T-helper 1 cell treated with Interleukin-12 subunit alpha and Interleukin-12 subunit beta and Interleukin-4 antibody, amounts not matched to agents 30 μg/mL and 1 μg/mL, for 36 hours (primary cell): ENCODE data around the gene ITK.
"Not testable (repeated sequence)": the region's sequence is repeated elsewhere in the genome, so short reads cannot be mapped to it uniquely, and the experiment has no call there.

ENCODE experiments used
- H3K27ac Mint-ChIP-seq: one replicate; pipeline ENCODE4 v1.8.0; 2021; ENCODE audit warnings: mild to moderate bottlenecking, mixed read lengths
- H3K27me3 Mint-ChIP-seq: one replicate; pipeline ENCODE4 v1.8.0; 2021; ENCODE audit warnings: low read depth, mixed read lengths
- H3K36me3 Mint-ChIP-seq: one replicate; pipeline ENCODE4 v1.8.0; 2021; ENCODE audit warnings: low read depth, mixed read lengths
- H3K4me1 Mint-ChIP-seq: one replicate; pipeline ENCODE4 v1.8.0; 2021; ENCODE audit warnings: low read depth, mixed read lengths
- H3K4me3 Mint-ChIP-seq: one replicate; pipeline ENCODE4 v1.8.0; 2021; ENCODE audit warnings: mild to moderate bottlenecking, moderate library complexity, mixed read lengths
- H3K9me3 Mint-ChIP-seq: one replicate; pipeline ENCODE4 v1.8.0; 2021; ENCODE audit warnings: mixed read lengths

ITK gene

DNA sequence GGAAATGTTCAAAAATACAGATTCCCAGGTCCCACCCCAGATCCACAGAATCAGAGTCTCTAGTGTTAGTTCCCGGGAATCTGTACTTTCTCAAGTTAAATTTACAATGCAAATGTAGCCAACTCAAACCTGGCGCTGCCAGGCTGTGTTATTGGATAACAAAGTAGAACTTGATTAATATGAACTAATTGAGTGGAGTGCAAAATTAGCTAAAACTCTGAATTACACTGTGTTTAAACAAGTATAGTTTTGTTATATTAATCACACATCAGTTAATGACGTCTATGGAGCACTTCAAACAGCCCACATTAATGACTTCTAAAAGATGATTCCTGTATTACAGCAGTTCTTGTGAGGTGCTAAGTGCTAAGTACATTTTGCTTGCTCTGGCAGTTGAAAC lies 52.9 kb downstream of the ITK start:
- H3K27me3 Mint-ChIP-seq = no peaks in the 10 kb centered on the region
- no peaks in the 10 kb centered on the region for H3K9me3 Mint-ChIP-seq
- peaks cover 35% of the 10 kb centered on the region for H3K4me1 Mint-ChIP-seq
- no peak overlapping the region for H3K27ac Mint-ChIP-seq
- no peak overlapping the region for H3K4me3 Mint-ChIP-seq
- H3K36me3 Mint-ChIP-seq = peaks cover 61% of the 10 kb centered on the region

DNA sequence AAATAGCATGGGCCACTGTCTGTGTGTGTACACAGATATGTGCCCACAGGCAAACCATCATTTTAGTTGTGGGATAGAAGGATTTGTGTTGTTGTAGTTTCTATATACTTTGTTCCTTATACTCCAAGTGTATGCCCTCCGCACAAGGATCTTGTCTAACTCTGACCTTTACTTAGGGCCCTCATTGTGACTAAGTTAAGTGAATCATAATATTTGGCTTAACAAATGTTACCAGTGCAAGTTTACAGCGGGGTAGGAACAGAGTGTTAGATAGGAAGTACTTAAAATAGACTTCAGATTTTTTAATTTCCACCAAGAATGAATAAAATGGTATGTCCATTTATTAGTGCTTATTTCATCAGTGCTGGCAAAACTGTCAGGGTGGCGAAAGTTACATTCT lies 55.8 kb downstream of the ITK start:
- Mint-ChIP-seq H3K27me3 (no peaks in the 10 kb centered on the region), H3K27ac (no peak overlapping the region), H3K9me3 (no peaks in the 10 kb centered on the region), H3K4me1 (peaks cover 31% of the 10 kb centered on the region), H3K4me3 (no peak overlapping the region), H3K36me3 (peaks cover 73% of the 10 kb centered on the region)

DNA sequence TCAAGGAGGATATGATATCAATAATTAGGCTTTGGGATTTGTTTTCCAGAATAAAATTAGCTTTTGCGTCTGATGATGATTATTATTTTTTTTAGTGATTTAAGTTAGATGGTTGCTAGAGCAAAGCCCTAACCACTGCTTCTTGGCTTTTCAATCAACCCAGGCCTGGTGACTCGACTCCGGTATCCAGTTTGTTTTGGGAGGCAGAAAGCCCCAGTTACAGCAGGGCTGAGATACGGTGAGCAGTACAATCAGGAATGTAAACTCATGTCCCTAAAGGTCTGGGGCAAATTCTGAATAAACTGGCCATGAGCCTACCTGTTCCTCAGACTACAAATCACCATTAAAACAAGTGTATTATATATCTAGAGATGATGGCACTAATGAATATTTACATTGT lies 60.8 kb downstream of the ITK start:
- Mint-ChIP-seq H3K27me3 (no peaks in the 10 kb centered on the region), H3K4me3 (no peak overlapping the region), H3K9me3 (no peaks in the 10 kb centered on the region), H3K36me3 (peaks cover 85% of the 10 kb centered on the region), H3K4me1 (peaks cover 35% of the 10 kb centered on the region), H3K27ac (no peak overlapping the region)

- peaks cover 58% of the 10 kb centered on the region for H3K4me1 Mint-ChIP-seq
- H3K9me3 Mint-ChIP-seq, H3K4me3 Mint-ChIP-seq, H3K27me3 Mint-ChIP-seq: not testable (repeated sequence)
- peaks cover 91% of the 10 kb centered on the region for H3K36me3 Mint-ChIP-seq
- H3K27ac Mint-ChIP-seq = peak overlapping the region; percentile 49
Measured at GRCh38 chr5:157244704-157245103, 64.1 kb downstream of the ITK start.

DNA sequence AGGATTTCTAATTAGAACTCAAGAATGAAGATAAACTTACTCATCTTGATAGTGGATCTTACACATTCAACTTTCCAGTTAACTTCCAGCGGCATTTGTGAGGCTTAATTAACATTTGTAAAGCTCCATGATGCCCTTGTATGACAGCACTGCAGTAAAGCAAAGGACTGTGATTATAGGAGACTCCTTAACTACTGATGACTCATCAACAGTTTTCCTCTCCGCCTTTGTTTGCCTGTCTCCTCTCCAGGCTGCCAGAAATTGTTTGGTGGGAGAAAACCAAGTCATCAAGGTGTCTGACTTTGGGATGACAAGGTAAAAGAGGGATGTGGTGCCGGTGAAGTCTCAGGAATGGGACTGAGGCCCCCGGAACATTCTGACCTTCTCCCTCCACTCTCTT lies 64.8 kb downstream of the ITK start:
- Mint-ChIP-seq H3K9me3 (no peaks in the 10 kb centered on the region), H3K27me3 (no peaks in the 10 kb centered on the region), H3K36me3 (peaks cover 89% of the 10 kb centered on the region), H3K4me1 (peaks cover 63% of the 10 kb centered on the region), H3K27ac (peak overlapping the region; percentile 70), H3K4me3 (no peak overlapping the region)

GRCh38 chr5:157245886-157246285 lies 65.2 kb downstream of the ITK start:
- Mint-ChIP-seq H3K27me3 (no peaks in the 10 kb centered on the region), H3K27ac (peak overlapping the region; percentile 70), H3K4me3 (no peak overlapping the region), H3K36me3 (peaks cover 89% of the 10 kb centered on the region), H3K9me3 (no peaks in the 10 kb centered on the region), H3K4me1 (peaks cover 67% of the 10 kb centered on the region)

DNA sequence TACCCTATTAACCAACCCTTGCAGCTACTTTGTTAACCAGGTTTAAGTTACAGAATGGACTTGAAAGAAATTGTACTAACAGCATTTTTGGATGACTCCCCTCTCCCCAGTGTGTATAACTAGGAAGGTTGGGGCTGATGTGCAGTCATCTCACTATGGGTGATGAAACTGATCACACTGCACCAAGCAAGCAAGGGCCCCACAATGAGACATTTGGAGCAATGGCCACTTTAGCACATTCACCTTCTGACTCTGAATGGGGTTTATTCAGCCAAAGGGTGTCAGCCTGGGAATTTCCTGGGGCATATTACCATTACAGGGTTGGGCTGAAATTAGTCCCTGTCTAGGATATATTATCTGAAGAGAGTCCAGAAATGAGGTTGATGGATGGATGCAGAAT lies 66.6 kb downstream of the ITK start:
- H3K4me1 Mint-ChIP-seq = peaks cover 76% of the 10 kb centered on the region
- peak overlapping the region; percentile 70 for H3K27ac Mint-ChIP-seq
- no peaks in the 10 kb centered on the region for H3K9me3 Mint-ChIP-seq
- no peaks in the 10 kb centered on the region for H3K27me3 Mint-ChIP-seq
- peaks cover 88% of the 10 kb centered on the region for H3K36me3 Mint-ChIP-seq
- H3K4me3 Mint-ChIP-seq = peak overlapping the region; percentile 38

GRCh38 chr5:157248821-157249470 lies 68.3 kb downstream of the ITK start:
- peak overlapping the region; percentile 95 for H3K27ac Mint-ChIP-seq
- H3K4me3 Mint-ChIP-seq = peak overlapping the region; percentile 53
- peaks cover 85% of the 10 kb centered on the region for H3K4me1 Mint-ChIP-seq
- H3K27me3 Mint-ChIP-seq = no peaks in the 10 kb centered on the region
- H3K9me3 Mint-ChIP-seq = no peaks in the 10 kb centered on the region
- H3K36me3 Mint-ChIP-seq = peaks cover 88% of the 10 kb centered on the region

GRCh38 chr5:157252711-157253465 lies 72.2 kb downstream of the ITK start:
- Mint-ChIP-seq H3K4me1 (peaks cover 87% of the 10 kb centered on the region), H3K27ac (peak overlapping the region; percentile 98), H3K27me3 (no peaks in the 10 kb centered on the region), H3K4me3 (peak overlapping the region; percentile 72), H3K9me3 (no peaks in the 10 kb centered on the region), H3K36me3 (peaks cover 81% of the 10 kb centered on the region)

- no peaks in the 10 kb centered on the region for H3K27me3 Mint-ChIP-seq
- peaks cover 82% of the 10 kb centered on the region for H3K4me1 Mint-ChIP-seq
- peak overlapping the region; percentile 98 for H3K27ac Mint-ChIP-seq
- peaks cover 76% of the 10 kb centered on the region for H3K36me3 Mint-ChIP-seq
- H3K9me3 Mint-ChIP-seq = no peaks in the 10 kb centered on the region
- peak overlapping the region; percentile 72 for H3K4me3 Mint-ChIP-seq
Measured at GRCh38 chr5:157253547-157253946, 72.9 kb downstream of the ITK start.

GRCh38 chr5:157258450-157258849 lies 77.8 kb downstream of the ITK start:
- Mint-ChIP-seq H3K9me3 (no peaks in the 10 kb centered on the region), H3K27me3 (no peaks in the 10 kb centered on the region), H3K4me1 (peaks cover 56% of the 10 kb centered on the region), H3K27ac (no peak overlapping the region), H3K36me3 (peaks cover 38% of the 10 kb centered on the region), H3K4me3 (no peak overlapping the region)

DNA sequence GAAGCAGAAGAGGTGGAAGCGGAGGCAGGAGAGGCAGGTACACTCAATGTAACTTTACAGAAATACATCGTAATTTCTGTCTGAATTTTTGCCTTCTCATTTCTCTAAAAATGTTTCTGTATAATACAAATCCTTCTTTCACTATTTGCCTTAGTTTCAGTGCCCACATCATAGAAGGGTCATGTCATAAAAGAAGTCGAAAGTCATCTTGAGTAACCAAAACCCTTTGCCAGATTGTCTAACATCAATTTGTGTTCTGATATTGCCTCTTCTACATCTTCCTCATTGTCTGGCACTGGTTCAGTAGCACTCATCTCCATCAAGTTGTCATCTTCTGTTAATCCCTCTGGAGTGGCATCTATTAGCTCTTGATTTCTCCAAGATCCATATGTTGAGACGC lies 79.1 kb downstream of the ITK start:
- H3K36me3 Mint-ChIP-seq = peaks cover 28% of the 10 kb centered on the region
- peaks cover 58% of the 10 kb centered on the region for H3K4me1 Mint-ChIP-seq
- H3K27ac Mint-ChIP-seq = no peak overlapping the region
- no peaks in the 10 kb centered on the region for H3K27me3 Mint-ChIP-seq
- no peaks in the 10 kb centered on the region for H3K9me3 Mint-ChIP-seq
- H3K4me3 Mint-ChIP-seq = no peak overlapping the region

- peak overlapping the region; percentile 61 for H3K27ac Mint-ChIP-seq
- peak overlapping the region; percentile 21 for H3K4me3 Mint-ChIP-seq
- peaks cover 20% of the 10 kb centered on the region for H3K36me3 Mint-ChIP-seq
- no peaks in the 10 kb centered on the region for H3K9me3 Mint-ChIP-seq
- H3K4me1 Mint-ChIP-seq = peaks cover 52% of the 10 kb centered on the region
- no peaks in the 10 kb centered on the region for H3K27me3 Mint-ChIP-seq
Measured at GRCh38 chr5:157263496-157264090, 83.0 kb downstream of the ITK start.

- peaks cover 37% of the 10 kb centered on the region for H3K36me3 Mint-ChIP-seq
- peak within 1 kb of the TSS; percentile 98 for H3K27ac Mint-ChIP-seq
- H3K27me3 Mint-ChIP-seq = no peaks in the 10 kb centered on the region
- no peaks in the 10 kb centered on the region for H3K9me3 Mint-ChIP-seq
- H3K4me1 Mint-ChIP-seq = peaks cover 64% of the 10 kb centered on the region
- peak within 1 kb of the TSS; percentile 90 for H3K4me3 Mint-ChIP-seq
Measured at GRCh38 chr5:157265714-157266285, 85.2 kb downstream of the ITK start, which contains the start of gene CYFIP2. TSS of gene CYFIP2 (plus strand) at chr5:157266123. CDS start at chr5:157285362, 19,239 bp downstream.
